GM12874 (cell line): ENCODE data around the gene JCHAIN.

Experiments
- CTCF ChIP-seq: IDR thresholded peaks from 2 replicates; pipeline ENCODE4 v1.5.1; 2011; ENCODE audit warnings: low read depth, mild to moderate bottlenecking, control low read depth, low read length, moderate library complexity; ENCODE audit not compliant: insufficient read depth

Gene JCHAIN

DNA sequence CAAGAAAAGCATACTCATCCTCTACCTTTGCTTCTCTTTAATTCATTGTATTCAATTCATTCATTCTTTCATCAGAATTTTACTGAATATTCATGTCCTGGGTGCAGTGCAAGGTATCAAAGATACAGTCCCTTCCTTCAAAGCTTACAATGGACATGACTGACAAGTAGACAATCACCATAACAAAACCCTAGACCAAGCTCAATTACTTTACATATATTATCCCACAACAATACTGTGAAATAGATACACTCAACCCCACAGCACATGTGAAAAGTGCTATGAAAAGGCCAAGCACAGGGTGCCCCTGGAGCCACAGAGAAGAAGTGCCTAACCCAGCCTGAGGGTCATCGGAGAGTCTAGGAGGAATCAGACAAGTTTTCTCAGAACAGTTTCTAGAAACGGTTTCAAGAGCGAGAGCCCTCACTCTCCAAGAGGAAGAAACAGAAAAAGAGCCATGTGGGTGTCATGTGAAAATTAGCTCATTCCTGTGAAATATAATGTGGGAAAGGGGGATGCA lies 58.9 kb downstream of the JCHAIN start:
- no peak for TF ChIP-seq CTCF

DNA sequence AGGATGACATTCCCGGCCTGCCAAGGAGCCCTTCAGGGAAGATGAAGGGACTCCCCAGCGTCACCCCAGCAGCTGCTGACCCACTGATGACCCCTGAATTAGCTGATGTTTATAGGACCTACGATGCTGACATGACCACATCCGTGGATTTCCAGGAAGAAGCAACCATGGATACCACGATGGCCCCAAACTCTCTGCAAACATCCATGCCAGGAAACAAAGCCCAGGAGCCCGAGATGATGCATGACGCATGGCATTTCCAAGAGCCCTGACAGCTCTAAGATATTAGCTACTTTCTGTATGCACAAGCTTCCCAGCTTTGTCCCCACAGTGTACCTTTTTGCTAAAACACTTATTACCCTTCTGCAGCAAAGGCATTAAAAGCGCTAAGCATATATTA lies 59.8 kb downstream of the JCHAIN start:
- TF ChIP-seq CTCF, result no peak
